ENCODE data around the gene MR1.

The MR1 gene

GRCh38 chr1:181001091-181001780 is 32.5 kb upstream of the MR1 start:
- Histone ChIP-seq H3K4me3 (IDR thresholded peaks at IDR 0.05; ENCODE audit: insufficient read depth, low read depth, low read length) (no peak overlapping the region), H3K4me2 (no peak overlapping the region), H4K20me1 (ENCODE audit: insufficient read depth) (no peaks in the 10 kb centered on the region), H3K27me3 (ENCODE audit: insufficient read depth, low read depth) (no peaks in the 10 kb centered on the region), H3K4me1 (ENCODE audit: low read depth, poor library complexity, severe bottlenecking) (no peaks in the 10 kb centered on the region), H3K27ac (no peak overlapping the region), H2AFZ (ENCODE audit: low read depth) (no peak overlapping the region), H3K79me2 (ENCODE audit: insufficient read depth, low read depth) (peaks cover 2% of the 10 kb centered on the region; the same call in 1 of the 2 replicates), H3K36me3 (ENCODE audit: insufficient read depth) (no peaks in the 10 kb centered on the region), H3K9ac (no peak overlapping the region)
- TF ChIP-seq CTCF (conservative IDR thresholded peaks at IDR 0.05; ENCODE audit: low read depth, low read length), result no peak

- no peak overlapping the region for H3K4me2 ChIP-seq
- no peak overlapping the region for H3K4me3 ChIP-seq (IDR thresholded peaks at IDR 0.05; ENCODE audit: insufficient read depth, low read depth, low read length)
- no peaks in the 10 kb centered on the region for H3K36me3 ChIP-seq (ENCODE audit: insufficient read depth)
- H3K4me1 ChIP-seq (ENCODE audit: low read depth, poor library complexity, severe bottlenecking), result no peaks in the 10 kb centered on the region
- H4K20me1 ChIP-seq (ENCODE audit: insufficient read depth), result no peaks in the 10 kb centered on the region
- no peak overlapping the region for H2AFZ ChIP-seq (ENCODE audit: low read depth)
- TF ChIP-seq CTCF (conservative IDR thresholded peaks at IDR 0.05; ENCODE audit: low read depth, low read length), result no peak
- H3K27me3 ChIP-seq (ENCODE audit: insufficient read depth, low read depth), result no peaks in the 10 kb centered on the region
- H3K9ac ChIP-seq, result no peak overlapping the region
- H3K79me2 ChIP-seq (ENCODE audit: insufficient read depth, low read depth), result peaks cover 13% of the 10 kb centered on the region; the same call in 1 of the 2 replicates
- no peak overlapping the region for H3K27ac ChIP-seq
Measured at GRCh38 chr1:181002582-181003172, 31.1 kb upstream of the MR1 start.

GRCh38 chr1:181010789-181011188 is 23.0 kb upstream of the MR1 start:
- H2AFZ ChIP-seq (ENCODE audit: low read depth), result no peak overlapping the region
- no peaks in the 10 kb centered on the region for H3K36me3 ChIP-seq (ENCODE audit: insufficient read depth)
- TF ChIP-seq CTCF (conservative IDR thresholded peaks at IDR 0.05; ENCODE audit: low read depth, low read length), result no peak
- H3K27me3 ChIP-seq (ENCODE audit: insufficient read depth, low read depth), result no peaks in the 10 kb centered on the region
- H3K79me2 ChIP-seq (ENCODE audit: insufficient read depth, low read depth), result peaks cover 75% of the 10 kb centered on the region; the same call in 1 of the 2 replicates
- H3K9ac ChIP-seq, result no peak overlapping the region
- H3K27ac ChIP-seq, result no peak overlapping the region
- H3K4me2 ChIP-seq, result no peak overlapping the region
- H4K20me1 ChIP-seq (ENCODE audit: insufficient read depth), result 0 out of 2 replicates have a peak, but pooled peaks cover 8% of the 10 kb centered on the region
- H3K4me3 ChIP-seq (IDR thresholded peaks at IDR 0.05; ENCODE audit: insufficient read depth, low read depth, low read length), result no peak overlapping the region
- no peaks in the 10 kb centered on the region for H3K4me1 ChIP-seq (ENCODE audit: low read depth, poor library complexity, severe bottlenecking)

GRCh38 chr1:181011301-181012202 is 22.2 kb upstream of the MR1 start:
- H3K27ac ChIP-seq, result no peak overlapping the region
- no peak for TF ChIP-seq CTCF (conservative IDR thresholded peaks at IDR 0.05; ENCODE audit: low read depth, low read length)
- peaks cover 8% of the 10 kb centered on the region; the same call in 1 of the 2 replicates for H4K20me1 ChIP-seq (ENCODE audit: insufficient read depth)
- no peak overlapping the region for H3K4me3 ChIP-seq (IDR thresholded peaks at IDR 0.05; ENCODE audit: insufficient read depth, low read depth, low read length)
- H3K36me3 ChIP-seq (ENCODE audit: insufficient read depth), result no peaks in the 10 kb centered on the region
- no peak overlapping the region for H2AFZ ChIP-seq (ENCODE audit: low read depth)
- H3K79me2 ChIP-seq (ENCODE audit: insufficient read depth, low read depth), result peaks cover 77% of the 10 kb centered on the region; the same call in 1 of the 2 replicates
- no peak overlapping the region for H3K9ac ChIP-seq
- H3K27me3 ChIP-seq (ENCODE audit: insufficient read depth, low read depth), result no peaks in the 10 kb centered on the region
- no peaks in the 10 kb centered on the region for H3K4me1 ChIP-seq (ENCODE audit: low read depth, poor library complexity, severe bottlenecking)
- H3K4me2 ChIP-seq, result no peak overlapping the region
